Nephron progenitor cell (in vitro differentiated cells): ENCODE results near the gene LAMB1.

ENCODE experiments used
- DNase-seq: peaks from one replicate; pipeline ENCODE4 v3.0.0; 2021
- H3K27ac Mint-ChIP-seq: 2 replicates; pipeline ENCODE4 v1.8.0; 2021; ENCODE audit warnings: mild to moderate bottlenecking, moderate library complexity, mixed read lengths
- H3K27me3 Mint-ChIP-seq: 2 replicates; pipeline ENCODE4 v1.8.0; 2021; ENCODE audit warnings: mild to moderate bottlenecking, low read depth, mixed read lengths; ENCODE audit not compliant: poor library complexity
- H3K36me3 Mint-ChIP-seq: 2 replicates; pipeline ENCODE4 v1.8.0; 2021; ENCODE audit warnings: low read depth, mixed read lengths
- H3K4me1 Mint-ChIP-seq: 2 replicates; pipeline ENCODE4 v1.8.0; 2021; ENCODE audit warnings: mixed read lengths
- H3K4me3 Mint-ChIP-seq: 2 replicates; pipeline ENCODE4 v1.8.0; 2021; ENCODE audit warnings: mild to moderate bottlenecking, moderate library complexity, mixed read lengths
- H3K9me3 Mint-ChIP-seq: 2 replicates; pipeline ENCODE4 v1.8.0; 2021; ENCODE audit warnings: mild to moderate bottlenecking, moderate library complexity, mixed read lengths
- CTCF ChIP-seq: fragments of 200-600 bp; sonication (generic); IDR thresholded peaks from 2 replicates; pipeline ENCODE4 v1.5.0; 2021; ENCODE audit warnings: antibody characterized with exemption

The LAMB1 gene

GRCh38 chr7:107945332-107945731 is 57.6 kb downstream of the LAMB1 start:
- Mint-ChIP-seq H3K36me3 (peaks cover 77% of the 10 kb centered on the region), H3K4me3 (no peak overlapping the region), H3K27ac (peak overlapping the region; percentile 92), H3K27me3 (peaks cover 4% of the 10 kb centered on the region), H3K4me1 (peaks cover 37% of the 10 kb centered on the region), H3K9me3 (no peaks in the 10 kb centered on the region)
- TF ChIP-seq CTCF = no peak
- DNase-seq = no peak

- DNase-seq = no peak
- H3K36me3 Mint-ChIP-seq = peaks cover 77% of the 10 kb centered on the region
- peaks cover 36% of the 10 kb centered on the region for H3K4me1 Mint-ChIP-seq
- peak overlapping the region; percentile 92 for H3K27ac Mint-ChIP-seq
- H3K9me3 Mint-ChIP-seq = no peaks in the 10 kb centered on the region
- TF ChIP-seq CTCF = no peak
- H3K4me3 Mint-ChIP-seq = peak overlapping the region; percentile 27
- H3K27me3 Mint-ChIP-seq = peaks cover 4% of the 10 kb centered on the region
These were observed 58.4 kb downstream of the LAMB1 start for GRCh38 chr7:107944411-107945169.

GRCh38 chr7:107943018-107943417 is 59.9 kb downstream of the LAMB1 start:
- Mint-ChIP-seq H3K4me3 (no peak overlapping the region), H3K9me3 (no peaks in the 10 kb centered on the region), H3K36me3 (peaks cover 69% of the 10 kb centered on the region), H3K4me1 (peaks cover 29% of the 10 kb centered on the region), H3K27me3 (peaks cover 4% of the 10 kb centered on the region), H3K27ac (no peak overlapping the region)
- no peak for DNase-seq
- no peak for TF ChIP-seq CTCF

- DNase-seq = no peak
- H3K27ac Mint-ChIP-seq = peak overlapping the region; percentile 44
- peaks cover 4% of the 10 kb centered on the region for H3K27me3 Mint-ChIP-seq
- no peaks in the 10 kb centered on the region for H3K9me3 Mint-ChIP-seq
- H3K4me3 Mint-ChIP-seq = no peak overlapping the region
- peaks cover 39% of the 10 kb centered on the region for H3K4me1 Mint-ChIP-seq
- peaks cover 66% of the 10 kb centered on the region for H3K36me3 Mint-ChIP-seq
- TF ChIP-seq CTCF = no peak
These were observed 62.0 kb downstream of the LAMB1 start for GRCh38 chr7:107940951-107941350.

- no peaks in the 10 kb centered on the region for H3K9me3 Mint-ChIP-seq
- peaks cover 3% of the 10 kb centered on the region for H3K27me3 Mint-ChIP-seq
- peaks cover 78% of the 10 kb centered on the region for H3K36me3 Mint-ChIP-seq
- DNase-seq = no peak
- no peak overlapping the region for H3K4me3 Mint-ChIP-seq
- no peak for TF ChIP-seq CTCF
- peaks cover 33% of the 10 kb centered on the region for H3K4me1 Mint-ChIP-seq
- no peak overlapping the region for H3K27ac Mint-ChIP-seq
These were observed 63.1 kb downstream of the LAMB1 start for GRCh38 chr7:107939573-107940489.
